G401.6 (cell line): ENCODE results near the gene PADI1.

Experiments used
- FAIRE-seq: peaks from 2 replicates; lab custom pipeline; 2012; peaks lifted over from hg19 to GRCh38; lab: Jason Lieb, UNC

Gene PADI1

DNA sequence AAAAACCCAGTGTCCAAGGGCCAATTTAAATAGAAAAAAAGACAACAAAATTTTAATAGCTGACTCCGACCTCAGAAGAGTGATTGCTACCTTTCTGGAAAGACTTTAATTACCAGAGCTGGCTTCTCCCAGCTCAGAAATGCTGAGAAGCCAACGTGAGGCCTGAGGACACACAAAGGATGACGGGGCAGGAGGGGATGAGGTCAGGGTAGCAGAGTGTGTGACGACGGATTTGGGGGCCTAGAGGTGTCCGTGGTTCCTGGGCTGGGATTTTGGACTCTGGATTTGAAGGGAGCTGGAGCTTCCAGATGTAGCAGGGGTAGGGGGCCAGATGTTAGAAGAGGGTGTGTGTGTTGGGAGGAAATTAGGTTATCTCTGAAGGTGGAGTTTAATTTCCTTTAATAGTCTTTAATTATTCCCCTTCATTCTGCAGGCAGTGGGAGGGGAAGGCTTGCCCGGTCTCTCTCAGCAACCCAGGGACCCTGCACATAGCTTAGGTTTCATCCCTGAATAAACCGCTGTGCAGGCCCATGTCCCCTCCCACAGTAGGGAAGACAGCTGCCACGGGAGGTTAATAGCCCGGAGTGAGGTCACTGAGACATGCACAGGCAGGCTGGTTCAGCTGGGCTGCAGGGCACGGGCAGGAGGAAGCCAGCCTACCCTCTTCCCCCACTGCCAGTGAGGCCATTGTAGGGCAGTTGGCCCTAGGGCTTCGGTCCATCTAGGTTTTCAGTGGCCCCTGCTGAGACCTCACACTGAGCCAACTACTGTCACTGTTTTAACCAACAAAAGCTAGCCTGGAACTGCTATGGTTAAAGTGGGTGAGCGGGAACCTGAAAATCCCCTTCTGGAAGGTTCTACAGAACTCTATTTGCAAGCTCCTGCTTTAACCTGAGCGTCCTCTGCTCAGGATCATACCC, 40.2 kb downstream of the PADI1 start:
- FAIRE-seq = no peak

- no peak for FAIRE-seq
Measured at GRCh38 chr1:17245816-17246325, 40.9 kb downstream of the PADI1 start.

DNA sequence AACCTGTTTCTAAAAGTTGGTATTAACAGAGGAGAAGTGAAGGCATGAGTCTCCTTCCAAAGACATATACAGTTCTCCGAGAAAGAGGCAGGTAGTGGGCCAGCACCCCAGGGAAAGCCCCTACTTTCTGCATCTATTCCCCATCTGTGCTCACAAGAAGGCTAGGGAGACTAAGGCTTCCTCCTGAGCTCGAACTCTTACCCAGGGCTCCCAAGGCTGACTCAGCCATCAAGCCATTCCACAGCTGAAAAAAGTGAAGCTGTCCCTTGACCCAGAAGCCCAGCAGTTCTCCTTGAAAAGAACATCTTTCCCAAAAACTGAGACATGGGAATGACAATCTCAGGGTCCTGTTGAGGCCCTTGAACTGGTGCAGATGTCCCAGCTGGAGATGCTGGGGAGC, 42.0 kb downstream of the PADI1 start:
- no peak for FAIRE-seq

DNA sequence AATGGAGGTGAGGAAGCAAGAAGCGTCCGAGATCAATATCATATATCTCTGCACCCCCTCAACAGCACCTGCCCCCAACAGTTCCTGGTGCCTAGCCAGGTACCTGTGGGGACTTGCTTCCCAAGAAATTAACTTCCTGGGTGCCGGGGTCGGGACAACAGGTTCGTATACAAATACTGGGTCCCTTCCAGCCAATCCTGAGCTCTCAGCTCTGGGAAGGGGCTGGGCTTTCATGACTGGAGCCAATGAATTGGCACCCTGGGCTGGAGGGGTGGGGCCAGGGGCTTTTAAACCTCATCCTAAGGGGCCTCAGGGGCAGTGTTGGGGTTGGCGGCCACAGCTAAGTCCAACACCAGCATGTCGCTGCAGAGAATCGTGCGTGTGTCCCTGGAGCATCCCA, 43.9 kb downstream of the PADI1 start, which contains the start of gene PADI3:
TSS of gene PADI3 (plus strand) at position 318 of the 400 bp plus-strand sequence. CDS start at position 358, 40 bp downstream.
- FAIRE-seq = no peak

DNA sequence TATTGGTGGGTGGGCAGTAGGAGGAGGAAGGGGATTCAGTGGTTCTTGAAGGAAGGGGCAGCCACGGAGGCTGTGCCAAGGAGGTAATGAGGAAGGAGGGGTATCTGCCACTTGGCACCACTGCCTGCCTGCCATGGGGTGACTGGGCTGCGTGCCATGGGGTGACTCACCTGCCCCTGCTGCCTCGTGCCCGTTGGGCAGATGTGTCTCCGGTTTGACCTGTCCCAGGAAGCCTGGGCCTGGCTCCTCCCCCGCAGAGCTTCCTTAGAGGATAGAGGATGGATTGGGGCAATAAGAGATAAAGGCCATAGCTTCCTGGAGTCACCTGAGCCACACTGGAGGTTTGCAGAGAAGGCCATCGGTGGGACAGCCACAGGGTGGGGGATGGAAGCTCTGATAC, 45.7 kb downstream of the PADI1 start:
- no peak for FAIRE-seq

GRCh38 chr1:17251246-17251645, 46.3 kb downstream of the PADI1 start:
- no peak for FAIRE-seq

- FAIRE-seq = no peak
Measured at GRCh38 chr1:17251701-17252376, 46.9 kb downstream of the PADI1 start.

DNA sequence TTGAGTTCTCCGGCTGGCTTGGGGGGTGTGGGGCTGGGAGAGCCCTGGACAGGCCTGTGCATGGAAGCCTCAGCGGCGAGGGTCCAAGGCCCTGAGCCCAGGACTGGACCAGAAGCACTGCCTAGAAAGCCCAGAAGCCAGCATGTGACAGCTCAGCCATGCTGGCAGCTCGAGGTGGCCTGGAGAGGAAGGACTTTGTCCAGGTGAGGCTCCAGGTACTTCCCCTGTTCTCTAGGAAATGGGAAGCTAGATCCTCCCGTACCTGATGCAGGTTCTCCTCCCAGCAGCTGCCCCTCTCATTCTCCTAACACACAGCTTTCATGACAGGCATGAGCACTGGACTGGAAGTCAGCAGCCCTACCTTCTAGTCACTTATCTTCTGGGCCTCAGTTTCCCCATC, 50.4 kb downstream of the PADI1 start:
- no peak for FAIRE-seq

DNA sequence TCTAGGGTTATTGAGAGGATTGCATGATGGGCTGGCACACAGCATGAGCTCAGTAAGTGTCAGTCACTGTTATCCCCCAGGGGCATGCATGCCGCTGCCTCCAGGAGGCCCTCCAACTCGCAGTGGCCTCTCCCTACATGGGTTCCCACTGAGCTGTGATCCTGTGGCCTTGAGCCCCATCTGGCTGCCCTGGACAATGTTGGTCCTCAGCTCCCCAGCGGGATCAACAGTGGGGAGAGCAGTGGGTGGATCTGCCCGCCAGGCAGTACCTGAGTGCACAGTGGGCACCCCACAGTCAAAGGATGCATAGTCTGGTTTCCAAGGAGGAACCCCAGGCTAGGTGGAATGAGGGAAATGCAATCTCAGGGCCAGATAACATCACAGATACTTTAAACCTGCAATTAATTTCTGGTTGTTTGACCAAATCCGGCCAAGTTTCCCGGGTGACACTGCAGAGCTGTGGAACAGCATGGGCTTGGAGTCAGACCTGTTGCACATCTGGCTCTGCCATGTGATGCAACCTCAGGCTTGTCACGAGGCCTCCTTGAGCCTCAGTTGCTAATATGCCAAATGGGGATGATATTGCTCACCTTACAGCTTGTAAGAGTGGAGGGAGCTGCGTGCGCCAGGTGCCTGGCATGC, 53.3 kb downstream of the PADI1 start:
- FAIRE-seq = no peak

DNA sequence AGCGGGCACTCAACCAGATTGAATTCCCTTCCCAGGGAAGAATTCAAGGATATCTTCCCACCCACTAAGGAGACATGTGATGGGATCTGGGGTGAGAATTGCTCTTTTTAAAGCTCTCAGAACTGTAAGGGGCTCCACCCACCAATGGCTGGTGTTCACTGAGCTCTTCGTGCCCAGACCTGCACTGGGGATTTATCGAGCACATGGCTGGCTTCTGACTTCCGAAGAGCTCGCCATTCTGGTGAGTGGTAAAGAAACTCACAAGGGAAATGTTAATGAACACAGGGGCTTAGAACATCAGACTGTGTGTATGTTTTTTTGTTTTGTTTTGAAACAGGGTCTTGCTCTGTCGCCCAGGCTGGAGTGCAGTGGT, 53.8 kb downstream of the PADI1 start:
- FAIRE-seq = no peak

- no peak for FAIRE-seq
Measured at GRCh38 chr1:17259233-17259873, 54.4 kb downstream of the PADI1 start.

DNA sequence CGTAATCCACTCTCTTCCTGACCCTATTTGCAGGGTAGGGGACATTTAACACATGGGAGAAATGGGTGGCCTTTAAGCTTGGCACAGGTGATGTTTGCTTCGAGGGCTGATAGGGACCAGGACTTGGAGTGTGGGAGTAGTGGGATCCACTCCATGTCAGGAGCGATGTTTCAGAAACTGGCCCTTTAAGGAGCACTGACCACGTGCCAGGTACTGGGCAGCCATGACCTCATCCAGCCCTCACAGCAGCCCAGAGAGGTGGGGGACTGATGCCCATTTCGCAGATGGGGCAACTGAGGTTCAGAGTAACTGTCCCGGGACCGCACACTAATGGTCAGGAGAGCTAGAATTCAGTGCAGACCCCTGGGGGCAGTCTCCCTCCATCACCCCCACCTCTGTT, 55.3 kb downstream of the PADI1 start:
- no peak for FAIRE-seq

DNA sequence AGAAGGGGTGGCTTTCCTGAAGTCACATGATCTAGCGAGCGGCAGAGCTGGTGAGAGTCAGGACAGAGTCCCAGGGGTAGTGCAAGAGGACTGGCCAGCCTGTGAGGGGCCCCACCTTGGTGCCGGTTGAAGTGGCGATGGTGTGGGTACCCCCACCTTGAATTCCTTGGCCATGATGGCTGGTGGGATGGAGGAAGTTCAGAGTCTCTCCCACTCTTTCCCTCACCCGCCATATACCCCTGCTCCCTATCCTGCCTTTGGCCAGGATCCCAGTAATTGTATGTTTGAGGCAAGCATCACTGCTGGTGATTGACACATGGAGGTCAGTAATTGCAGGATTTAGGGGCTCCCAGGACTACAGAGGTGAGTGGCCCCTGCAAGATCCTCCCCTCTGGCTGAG, 55.8 kb downstream of the PADI1 start:
- FAIRE-seq = no peak

GRCh38 chr1:17263936-17264335, 59.0 kb downstream of the PADI1 start:
- FAIRE-seq = no peak

GRCh38 chr1:17264470-17264869, 59.5 kb downstream of the PADI1 start:
- FAIRE-seq = no peak

DNA sequence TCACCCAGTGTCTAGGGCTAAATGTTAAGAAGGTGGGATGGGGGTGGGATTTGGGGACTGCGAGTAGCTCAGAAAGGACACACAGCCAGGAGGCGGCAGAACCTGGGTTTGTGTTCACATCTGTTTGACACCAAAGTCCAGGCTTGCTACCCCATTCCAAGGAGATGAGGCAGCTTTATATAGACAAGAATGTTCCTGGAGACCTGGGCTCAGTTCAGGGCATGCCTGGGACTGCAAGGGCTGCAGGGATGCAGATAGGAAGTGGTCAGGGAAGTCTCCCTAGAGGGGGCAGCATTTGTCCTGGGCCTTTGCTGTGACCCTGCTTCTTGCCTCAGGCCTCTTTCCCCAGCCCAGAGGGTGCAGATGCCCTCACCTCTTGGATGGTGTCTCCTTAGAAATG, 60.2 kb downstream of the PADI1 start:
- no peak for FAIRE-seq

DNA sequence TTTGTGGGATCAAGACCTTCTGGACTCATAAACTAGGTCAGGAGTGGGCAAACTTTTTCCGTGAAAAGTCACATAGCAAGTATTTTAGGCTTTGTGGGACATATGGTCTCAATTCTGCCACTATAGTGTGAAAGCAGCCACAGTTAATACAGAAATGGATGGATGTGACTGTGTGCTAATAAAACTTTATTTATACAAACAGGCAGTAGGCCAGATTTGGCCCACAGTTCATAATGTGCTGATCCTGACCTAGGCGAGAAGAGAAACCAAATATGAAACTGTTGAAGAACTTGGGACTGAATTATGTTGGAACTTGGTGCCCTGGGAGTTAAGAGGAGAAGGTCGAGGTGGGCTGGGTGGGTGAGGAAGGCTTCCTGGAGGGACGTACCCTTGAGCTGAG, 61.0 kb downstream of the PADI1 start:
- FAIRE-seq = no peak

DNA sequence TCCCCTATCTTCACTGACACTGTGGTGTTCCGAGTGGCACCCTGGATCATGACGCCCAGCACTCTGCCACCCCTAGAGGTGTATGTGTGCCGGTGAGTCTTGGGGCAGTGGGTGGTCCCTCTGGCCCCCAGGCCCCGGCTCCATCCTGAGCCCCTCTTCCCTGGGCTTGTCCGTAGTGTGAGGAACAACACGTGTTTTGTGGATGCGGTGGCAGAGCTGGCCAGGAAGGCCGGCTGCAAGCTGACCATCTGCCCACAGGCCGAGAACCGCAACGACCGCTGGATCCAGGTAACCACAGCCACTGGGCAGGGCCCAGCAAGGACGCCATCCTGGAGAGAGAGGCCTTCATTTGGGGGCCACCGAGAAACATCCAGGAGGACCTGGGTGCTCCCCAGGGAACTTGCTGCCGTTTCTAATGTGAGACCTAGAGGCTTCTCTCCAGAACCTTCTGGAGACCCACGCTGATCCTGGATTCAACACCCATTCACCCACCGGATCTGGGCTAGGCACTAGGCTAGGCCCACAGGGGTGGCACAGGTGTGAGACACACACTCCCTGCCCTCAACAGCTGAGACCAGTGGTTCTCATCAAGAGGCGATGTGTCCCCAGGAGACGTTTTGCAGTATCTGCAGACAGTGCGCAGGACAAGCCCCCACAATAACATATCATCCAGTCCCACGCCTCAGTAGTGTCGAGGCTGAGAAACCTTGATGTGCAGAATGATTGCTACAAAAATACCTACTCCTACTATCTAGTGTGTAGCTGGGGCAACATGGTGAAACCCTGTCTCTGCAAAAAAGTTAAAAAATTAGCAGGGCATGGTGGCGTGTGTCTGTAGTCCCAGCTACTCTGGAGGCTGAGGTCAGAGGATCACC, 66.2 kb downstream of the PADI1 start:
- FAIRE-seq = no peak

DNA sequence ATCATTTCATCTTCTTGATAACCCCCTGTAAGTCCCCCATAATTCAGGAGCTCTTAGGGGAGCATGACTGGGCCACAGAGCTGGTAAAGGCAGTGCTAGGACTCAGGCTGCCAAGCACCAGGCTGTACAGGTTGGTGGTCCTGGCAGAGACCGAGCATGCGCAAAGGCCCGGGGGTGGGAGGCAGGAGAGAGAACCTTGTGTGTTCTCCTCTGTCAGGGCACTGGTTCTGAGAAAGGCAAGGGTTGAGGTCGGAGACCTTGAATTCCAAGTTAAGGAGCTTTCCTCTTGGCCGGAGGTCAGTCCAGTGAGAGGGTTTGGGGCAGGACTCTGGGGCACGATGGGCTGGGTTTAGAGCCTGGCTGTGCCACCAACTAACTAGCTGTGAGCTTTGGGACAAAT, 67.1 kb downstream of the PADI1 start:
- FAIRE-seq = no peak

DNA sequence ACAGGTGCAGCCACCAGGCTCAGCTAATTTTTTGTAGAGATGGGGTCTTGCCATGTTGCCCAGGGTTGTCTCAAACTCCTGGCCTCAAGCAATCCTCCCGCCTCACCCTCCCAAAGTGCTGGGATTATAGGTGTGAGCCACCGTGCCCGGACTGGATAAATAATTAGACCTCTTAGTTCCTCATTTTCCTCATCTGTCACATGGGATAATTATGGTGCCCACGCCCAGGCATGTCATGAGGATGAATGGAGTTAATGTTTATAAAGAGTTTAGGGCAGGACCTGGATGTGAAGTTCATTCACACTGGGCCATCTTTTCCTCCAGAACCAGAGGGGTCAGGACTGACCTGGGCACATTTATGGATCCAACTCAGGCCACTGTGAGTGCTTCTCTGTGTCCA, 67.7 kb downstream of the PADI1 start:
- FAIRE-seq = no peak

DNA sequence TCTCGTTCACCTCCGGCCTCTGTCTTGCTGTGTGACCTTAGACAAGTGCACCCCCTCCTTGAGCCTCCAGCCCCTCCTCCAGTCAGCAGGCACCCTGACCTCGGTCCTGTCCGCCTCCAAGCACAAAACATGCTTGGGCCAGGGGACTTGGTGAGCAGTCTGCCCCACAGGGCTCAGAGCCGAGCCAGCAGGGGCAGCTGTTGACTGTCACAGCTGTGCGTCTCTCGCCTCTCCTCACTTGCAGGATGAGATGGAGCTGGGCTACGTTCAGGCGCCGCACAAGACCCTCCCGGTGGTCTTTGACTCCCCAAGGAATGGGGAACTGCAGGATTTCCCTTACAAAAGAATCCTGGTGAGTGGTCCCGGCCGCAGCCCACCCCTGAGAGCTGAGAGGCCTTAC, 68.2 kb downstream of the PADI1 start:
- no peak for FAIRE-seq
